Islet of Langerhans (tissue), 1 donor: Measurements from ENCODE around the gene IFIT2.
"Not testable (repeated sequence)": the region's sequence is repeated elsewhere in the genome, so short reads cannot be mapped to it uniquely, and the experiment has no call there.

Experiments
- FAIRE-seq: peaks from one replicate; lab custom pipeline; 2011; peaks lifted over from hg19 to GRCh38; lab: Jason Lieb, UNC

IFIT2 gene

DNA sequence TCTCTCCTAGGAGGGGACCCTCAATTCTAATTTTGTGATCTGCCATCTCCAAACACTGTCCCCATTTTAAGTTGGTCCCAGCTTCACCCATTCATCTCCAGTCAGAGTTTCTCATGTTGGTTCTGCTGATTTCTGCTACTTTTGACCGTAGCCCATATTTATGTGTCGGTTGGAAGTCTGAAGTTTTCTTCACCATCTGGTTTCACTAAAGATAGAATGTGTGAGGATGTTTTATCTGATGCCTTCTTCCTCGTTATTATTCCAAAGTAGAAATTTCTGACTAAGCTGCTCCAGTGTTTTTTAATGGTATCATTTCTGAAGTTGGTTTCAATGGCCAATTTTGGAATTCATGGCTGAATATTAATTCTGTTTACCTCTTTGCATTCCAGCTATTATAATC, 21.3 kb upstream of the IFIT2 start:
- no peak for FAIRE-seq

DNA sequence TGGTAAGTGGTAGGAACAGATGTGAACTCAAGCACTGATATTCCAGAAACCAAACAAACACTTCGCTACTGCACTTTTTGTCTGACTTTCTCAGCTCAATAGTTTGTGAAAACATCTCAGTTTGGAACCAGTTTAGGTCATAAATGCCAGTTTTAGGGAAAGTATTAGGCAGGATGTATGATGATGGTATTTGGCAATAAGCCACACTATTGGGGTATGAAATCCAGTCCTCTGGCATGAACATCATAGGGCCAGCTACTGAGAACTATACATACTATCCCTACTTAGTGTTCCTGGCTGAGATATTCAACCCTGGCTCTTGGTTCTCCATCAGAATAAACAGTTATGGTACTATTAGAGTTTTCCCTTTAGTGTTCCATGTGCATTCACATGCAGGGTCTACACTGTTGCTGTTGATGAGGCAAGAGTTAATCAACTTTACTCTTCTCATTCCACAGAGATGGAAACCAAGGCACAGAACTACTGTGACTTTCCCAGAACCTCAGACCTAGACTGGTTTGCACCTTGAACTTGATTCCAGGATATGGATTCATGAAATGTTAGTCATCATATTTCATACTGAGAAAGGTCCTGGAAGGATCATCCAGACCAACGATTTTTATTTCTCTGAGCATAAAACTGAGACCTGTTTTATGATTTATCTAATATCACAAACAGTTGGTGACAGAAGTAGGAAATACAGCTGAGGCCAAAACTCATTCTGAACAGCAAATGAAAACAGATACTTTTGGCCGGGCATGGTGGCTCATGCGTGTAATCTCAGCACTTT, 20.0 kb upstream of the IFIT2 start:
- no peak for FAIRE-seq

DNA sequence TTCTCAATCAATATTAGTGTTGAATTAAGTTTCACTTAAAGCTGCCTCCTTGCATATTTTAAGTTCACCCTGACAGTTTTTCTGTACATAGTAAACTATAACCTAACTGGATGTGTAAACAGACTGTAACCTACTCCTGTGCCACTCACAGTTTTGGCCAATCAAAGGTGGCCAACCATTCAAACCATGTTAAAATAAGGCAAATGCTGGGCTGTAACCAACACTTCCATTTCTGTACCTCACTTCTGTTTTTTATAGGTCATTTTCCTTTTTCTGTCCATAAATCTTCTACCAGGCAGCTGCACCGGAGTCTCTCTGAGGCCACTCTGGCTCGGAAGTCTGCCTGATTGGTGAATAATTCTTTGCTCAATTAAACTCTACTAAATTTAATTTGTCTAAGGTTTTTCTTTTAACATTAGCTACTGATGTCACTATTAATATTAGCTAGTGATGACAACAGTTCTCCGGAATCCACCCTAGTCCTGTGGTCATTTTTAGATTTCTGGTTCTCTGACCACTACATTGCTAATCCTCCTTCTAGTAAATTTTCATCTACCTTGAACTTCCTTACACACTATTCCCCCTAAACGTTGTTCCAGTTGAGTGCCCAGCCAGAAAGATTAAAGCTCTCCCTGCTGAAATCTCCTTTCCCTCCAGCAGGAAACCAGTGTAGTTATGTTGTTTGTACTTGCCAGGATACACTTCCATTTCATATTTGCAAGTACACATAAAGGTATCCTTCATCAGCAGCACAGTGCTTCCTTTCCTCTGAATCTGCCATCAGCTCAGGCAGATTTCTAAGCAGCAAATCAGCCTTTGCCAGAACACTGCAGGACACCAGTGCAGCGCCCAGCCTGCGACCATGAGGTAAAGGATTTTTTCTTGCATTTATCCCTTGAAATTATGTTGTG, 18.6 kb upstream of the IFIT2 start:
- FAIRE-seq, result peak; percentile 92

DNA sequence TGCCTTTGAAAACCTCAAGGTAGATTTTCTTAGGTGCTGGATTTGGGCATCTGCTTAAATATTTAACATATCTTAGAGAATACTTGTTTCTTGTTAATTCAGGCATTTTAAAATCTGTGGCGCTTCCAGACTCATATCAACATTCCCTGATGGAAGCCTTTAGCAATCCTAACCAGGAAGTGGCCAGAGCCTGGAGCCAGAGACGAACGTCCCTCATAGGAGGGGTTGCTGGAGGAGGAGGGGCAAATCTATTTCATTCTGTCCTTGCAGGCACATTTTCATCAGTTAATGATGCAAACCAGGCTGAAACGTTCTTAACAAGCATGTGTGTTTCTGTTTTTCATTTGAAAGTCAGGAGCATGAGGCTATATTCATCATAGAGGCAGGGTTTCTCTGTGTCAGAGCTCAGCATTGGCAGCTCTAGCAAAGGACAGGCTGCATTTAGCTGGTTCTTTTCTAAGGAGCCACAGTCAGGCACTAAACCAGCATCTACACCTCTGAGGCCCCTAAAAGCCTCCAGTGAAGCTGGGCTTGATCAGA, 17.8 kb upstream of the IFIT2 start:
- no peak for FAIRE-seq

DNA sequence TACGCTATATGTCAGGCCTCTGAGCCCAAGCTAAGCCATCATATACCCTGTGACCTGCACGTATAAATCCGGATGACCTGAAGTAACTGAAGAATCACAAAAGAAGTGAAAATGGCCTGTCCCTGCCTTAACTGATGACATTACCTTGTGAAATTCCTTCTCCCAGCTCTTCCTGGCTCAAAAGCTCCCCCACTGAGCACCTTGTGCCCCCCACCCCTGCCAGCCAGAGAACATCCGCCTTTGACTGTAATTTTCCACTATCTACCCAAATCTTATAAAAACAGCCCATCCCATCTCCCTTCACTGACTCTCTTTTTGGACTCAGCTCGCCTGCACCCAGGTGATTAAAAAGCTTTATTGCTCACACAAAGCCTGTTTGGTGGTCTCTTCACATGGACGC, 17.1 kb upstream of the IFIT2 start:
- FAIRE-seq, result not testable (repeated sequence)

DNA sequence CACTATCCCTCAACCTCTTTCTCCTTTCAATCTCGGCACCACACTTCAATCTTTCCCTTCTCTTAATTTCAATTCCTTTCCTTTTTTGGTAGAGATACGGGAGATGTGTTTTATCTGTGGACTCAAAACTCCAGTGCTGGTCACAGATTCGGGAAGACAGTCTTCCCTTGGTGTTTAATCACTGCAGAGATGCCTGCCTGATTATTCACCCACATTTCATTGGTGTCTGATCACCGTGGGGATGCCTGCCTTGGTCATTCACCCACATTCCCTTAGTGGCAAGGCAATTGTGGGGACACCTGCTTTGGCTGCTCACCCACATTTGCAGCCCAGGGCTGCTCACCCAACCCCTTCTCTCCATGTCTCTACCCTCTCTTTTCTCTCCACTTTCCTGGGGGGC, 16.5 kb upstream of the IFIT2 start:
- FAIRE-seq, result not testable (repeated sequence)

DNA sequence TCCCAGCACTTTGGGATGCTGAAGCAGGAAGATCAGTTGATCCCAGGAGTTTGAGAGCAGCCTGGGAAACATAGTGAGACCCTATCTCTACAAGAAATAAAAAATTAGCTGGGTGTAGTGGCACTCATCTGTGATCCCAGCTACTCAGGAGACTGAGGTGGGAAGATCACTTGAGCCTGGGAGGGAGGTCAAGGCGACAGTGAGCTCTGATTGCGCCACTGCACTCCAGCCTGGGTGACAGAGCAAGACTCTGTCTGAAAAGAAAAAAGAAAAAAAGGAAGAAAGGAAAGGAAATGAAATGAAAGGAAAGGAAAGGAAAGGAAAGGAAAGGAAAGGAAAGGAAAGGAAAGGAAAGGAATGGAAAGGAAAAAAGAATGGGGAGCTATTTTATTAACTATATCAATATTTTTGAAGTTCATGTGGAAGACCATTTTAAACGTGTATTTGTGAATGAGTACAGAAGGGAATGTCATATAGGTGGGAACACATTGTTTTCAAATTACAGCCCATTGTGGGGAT, 7.1 kb upstream of the IFIT2 start:
- FAIRE-seq, result no peak

DNA sequence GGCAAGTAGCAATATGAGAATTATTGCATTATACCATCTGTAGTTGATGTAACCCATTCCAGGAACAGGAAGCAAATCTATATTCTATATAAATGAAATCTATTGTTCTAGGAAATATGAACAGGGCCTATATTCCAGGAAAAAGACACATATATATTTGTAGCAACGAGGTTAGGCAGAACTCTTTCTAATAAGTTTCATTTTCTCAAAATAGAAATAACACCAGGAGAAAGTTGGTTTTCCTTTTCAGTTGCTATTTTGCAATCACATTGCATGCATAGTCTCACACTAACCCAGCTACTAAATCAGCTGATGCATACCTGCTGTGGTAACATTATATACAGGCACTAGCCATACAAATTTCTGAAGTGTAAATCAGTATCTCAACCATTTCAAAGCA, 6.2 kb upstream of the IFIT2 start:
- FAIRE-seq, result no peak

DNA sequence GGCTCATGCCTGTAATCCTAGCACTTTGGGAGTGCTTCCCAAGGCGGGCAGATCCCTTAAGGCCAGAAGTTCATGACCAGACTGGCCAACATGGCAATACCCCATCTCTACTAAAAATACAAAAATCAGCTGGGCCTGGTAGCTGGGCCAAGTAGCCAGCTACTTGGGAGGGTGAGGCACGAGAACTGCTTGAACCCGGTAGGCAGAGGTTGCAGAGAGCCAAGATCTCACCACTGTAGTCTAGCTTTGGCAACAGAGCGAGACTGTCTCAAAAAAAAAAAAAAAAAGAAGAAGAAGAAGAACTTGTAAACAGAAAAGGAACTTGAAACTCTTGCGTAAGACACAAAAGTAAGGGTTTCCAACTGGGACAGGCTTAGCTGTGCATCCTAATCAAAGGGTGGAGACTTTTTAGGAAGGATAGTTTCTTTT, 5.6 kb upstream of the IFIT2 start:
- no peak for FAIRE-seq

DNA sequence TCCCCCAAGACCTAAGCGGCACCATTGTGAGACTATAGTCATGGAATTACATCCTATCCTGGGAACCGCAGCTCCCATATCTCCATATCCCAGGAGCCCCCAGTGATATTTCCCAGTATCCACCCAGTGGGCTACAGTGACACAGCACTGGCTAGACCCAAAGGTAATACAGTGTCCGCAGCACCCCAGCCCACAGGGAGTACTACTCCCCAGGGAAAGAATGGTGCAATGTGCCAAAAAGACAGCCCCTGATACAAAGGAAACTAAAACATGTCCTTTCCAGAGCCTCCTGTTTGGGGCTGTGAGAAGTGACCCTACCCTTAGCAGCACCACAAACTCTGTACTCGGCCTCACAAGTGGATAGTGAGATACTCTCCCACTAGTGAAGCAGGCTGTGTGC, 4.5 kb upstream of the IFIT2 start:
- FAIRE-seq, result no peak

DNA sequence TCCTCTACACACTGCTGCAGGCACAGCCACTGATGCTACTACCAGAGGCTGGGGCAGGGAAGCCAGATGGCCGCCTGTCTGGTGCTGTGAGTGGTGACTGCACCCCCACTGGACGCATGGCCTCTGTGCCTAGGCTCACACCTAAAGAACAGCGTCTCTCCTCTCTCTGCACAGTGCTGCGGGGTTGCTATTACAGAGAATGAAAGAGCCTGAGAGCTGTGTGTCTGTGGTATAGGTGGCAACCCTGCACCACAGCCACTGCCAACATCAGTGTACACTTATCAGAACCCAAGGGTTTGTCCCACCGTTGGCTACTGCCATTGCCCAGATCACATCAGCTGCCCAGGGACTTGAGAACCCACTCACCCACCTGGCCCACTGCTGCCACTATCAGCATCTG, 4.1 kb upstream of the IFIT2 start:
- FAIRE-seq, result no peak

DNA sequence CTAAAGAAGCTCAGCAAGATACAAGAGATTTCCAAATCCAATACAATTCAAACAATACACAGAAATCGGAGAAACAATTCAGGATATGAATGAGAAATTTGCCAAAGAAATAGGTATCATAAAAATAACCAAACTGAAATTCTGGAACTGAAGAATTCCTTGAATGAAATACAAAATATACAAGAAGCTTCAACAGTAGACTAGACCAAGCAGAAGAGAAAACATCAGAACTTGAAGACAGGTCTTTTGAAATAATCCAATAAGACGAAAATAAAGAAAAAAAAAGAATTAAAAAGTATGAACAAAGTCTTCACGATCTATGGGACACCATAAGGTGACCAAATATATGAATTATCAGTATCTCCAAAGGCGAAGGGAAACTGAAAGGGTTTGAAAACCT, 2.8 kb upstream of the IFIT2 start:
- no peak for FAIRE-seq

DNA sequence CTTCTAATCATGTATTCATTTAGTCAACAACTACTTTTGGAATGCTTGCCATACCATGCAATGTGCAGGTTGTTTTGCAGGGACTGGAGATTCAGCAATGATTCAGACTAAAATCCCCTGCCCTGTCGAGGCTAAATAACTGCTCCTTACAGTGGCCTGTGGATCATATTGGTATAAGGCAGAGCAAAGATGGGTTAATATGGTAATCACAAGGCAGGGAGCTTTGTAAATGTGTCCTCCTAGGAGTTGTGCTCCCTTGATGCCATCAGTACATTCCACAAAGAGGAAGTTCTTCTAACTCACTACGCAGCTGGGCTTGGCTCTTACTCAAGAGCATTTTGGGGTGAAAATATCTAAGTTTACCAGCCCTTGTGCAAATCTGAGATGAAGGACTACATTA, 614 bp upstream of the IFIT2 start:
- no peak for FAIRE-seq

DNA sequence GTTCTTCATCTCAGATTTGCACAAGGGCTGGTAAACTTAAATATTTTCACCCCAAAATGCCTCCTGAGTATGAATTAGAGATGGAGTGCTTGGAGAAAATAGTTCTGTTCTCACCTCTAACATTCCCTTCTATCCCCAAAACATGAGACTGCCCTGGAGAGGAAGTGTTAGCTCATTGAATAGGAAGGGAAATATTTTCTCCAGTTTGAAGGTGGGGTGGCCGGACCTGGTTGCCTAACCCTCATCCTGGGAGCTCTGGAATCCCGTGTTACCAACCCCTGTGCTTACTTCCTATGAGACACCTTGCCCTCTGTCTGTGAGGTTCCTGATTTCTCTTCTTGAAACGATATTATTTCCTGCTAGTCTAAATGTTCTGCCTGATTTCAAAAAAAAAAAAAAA, 779 bp downstream of the IFIT2 start:
- FAIRE-seq, result no peak

DNA sequence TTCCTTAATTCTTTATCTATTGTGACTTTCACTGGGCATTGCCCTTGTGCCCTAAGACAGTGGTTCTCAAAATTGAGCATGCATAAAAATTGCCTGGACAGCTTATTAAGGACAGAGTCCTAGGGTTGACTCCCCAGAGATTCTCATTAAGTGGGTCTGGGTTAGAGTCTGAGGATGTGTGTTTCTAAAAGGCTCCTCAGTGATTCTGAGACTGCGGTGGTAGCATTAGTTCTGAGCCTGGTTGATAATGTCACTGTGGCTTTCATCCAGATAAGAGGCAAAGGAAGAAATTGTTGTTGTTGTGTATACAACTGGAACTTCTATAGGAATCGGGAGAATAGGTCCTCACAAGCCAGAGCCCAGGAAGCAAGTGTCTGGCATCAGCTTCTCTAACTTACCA, 1.3 kb downstream of the IFIT2 start:
- no peak for FAIRE-seq

DNA sequence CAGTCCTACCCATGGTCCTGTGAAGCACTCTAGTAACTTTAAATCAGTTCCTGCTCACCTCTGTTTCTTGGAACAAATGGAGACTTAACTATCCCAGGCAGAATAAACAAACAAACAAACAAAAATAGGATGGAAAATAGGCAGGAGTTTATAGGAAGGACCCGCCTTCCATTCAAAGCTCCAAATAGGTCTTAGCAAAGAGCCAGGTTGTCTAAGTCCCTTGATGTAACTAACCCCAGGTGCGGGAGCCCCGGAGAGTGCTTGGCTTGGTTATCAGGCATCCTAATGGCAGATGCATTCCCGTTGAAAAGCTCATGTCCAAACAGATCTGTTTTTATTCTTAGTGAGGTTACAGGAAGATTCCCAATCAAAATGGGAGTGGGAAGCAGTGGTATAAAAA, 2.2 kb downstream of the IFIT2 start:
- FAIRE-seq, result no peak

DNA sequence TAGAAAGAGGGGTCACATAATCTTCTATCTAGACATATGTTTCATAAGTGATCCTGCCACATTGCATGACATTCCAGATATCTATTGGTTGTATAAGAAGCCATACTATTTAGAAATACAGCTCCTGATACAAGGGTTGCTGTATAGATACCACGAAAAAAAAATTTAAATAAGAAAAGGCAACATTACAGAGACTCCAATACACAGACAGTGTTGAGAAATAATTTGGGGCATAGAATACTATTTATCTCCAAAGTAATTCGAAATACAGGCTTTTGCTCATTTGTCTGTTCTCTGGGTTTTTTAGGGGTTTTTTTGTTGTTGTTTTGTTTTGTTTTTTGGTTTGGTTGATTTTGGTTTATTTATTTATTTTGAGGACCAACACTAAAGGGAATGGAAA, 2.6 kb downstream of the IFIT2 start:
- FAIRE-seq, result no peak

DNA sequence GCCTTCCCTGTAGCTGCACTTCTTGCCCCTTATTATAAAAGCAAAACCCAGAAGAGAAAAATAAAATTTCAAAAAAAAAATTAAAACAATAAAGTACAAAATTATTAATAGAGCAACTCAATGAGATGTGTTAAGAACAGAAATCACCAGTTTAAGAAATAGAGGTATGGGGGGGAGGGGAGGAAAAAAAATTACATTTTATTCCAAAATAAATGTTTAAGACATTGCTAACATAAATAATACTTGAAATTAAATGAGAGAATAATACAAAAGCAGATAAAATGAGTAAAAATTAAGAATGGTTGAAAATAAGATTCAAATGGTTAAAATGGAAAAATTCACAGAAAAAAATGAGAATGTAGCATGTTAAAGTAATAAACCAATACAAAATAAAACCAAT, 3.1 kb downstream of the IFIT2 start:
- FAIRE-seq, result no peak

DNA sequence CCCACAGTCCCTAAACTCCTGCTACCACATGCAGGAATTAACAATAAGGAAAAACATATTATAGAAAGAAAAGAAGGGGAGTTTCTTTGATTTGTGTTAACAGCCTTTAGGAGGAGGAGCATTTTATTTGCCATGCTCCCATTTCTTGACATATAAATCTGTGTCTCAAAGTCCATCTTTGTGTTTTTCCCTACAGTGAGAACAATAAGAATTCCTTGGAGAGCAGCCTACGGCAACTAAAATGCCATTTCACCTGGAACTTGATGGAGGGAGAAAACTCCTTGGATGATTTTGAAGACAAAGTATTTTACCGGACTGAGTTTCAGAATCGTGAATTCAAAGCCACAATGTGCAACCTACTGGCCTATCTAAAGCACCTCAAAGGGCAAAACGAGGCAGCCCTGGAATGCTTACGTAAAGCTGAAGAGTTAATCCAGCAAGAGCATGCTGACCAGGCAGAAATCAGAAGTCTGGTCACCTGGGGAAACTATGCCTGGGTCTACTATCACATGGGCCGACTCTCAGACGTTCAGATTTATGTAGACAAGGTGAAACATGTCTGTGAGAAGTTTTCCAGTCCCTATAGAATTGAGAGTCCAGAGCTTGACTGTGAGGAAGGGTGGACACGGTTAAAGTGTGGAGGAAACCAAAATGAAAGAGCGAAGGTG, 4.1 kb downstream of the IFIT2 start:
- FAIRE-seq, result no peak

DNA sequence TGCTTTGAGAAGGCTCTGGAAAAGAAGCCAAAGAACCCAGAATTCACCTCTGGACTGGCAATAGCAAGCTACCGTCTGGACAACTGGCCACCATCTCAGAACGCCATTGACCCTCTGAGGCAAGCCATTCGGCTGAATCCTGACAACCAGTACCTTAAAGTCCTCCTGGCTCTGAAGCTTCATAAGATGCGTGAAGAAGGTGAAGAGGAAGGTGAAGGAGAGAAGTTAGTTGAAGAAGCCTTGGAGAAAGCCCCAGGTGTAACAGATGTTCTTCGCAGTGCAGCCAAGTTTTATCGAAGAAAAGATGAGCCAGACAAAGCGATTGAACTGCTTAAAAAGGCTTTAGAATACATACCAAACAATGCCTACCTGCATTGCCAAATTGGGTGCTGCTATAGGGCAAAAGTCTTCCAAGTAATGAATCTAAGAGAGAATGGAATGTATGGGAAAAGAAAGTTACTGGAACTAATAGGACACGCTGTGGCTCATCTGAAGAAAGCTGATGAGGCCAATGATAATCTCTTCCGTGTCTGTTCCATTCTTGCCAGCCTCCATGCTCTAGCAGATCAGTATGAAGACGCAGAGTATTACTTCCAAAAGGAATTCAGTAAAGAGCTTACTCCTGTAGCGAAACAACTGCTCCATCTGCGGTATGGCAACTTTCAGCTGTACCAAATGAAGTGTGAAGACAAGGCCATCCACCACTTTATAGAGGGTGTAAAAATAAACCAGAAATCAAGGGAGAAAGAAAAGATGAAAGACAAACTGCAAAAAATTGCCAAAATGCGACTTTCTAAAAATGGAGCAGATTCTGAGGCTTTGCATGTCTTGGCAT, 4.8 kb downstream of the IFIT2 start:
- FAIRE-seq, result no peak

DNA sequence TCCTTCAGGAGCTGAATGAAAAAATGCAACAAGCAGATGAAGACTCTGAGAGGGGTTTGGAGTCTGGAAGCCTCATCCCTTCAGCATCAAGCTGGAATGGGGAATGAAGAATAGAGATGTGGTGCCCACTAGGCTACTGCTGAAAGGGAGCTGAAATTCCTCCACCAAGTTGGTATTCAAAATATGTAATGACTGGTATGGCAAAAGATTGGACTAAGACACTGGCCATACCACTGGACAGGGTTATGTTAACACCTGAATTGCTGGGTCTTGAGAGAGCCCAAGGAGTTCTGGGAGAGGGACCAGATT, 5.4 kb downstream of the IFIT2 start:
- FAIRE-seq, result no peak

DNA sequence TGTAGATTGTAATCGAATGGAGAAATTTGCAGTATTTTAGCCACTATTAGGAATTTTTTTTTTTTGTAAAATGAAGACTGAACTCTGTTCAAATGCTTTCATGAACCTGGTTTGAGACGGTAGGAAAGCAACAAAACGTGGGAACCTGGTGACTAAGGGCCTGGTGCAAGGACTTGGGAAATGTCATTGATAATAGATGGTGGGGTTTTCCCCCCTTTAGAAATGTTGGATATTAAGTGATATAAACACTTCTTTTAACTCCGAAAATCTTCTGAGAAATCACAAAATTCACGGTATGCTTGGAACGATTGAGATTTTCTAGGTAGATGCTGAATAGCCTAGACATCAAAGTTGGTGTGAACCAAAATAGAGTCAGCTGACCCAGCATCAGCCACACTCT, 6.4 kb downstream of the IFIT2 start:
- FAIRE-seq, result no peak
